Common myeloid progenitor, CD34-positive (primary cell): ENCODE measurements around the gene GPR39.

ENCODE experiments used
- CTCF ChIA-PET: fragments of 350-600 bp; sonication (Branson Sonifier 250); formaldehyde crosslinking; loops from one replicate; lab custom pipeline; 2021; ENCODE audit warnings: antibody characterized with exemption; lab: Charles Lee
- POLR2A ChIA-PET: fragments of 350-600 bp; sonication (Branson Sonifier 250); formaldehyde crosslinking; loops from one replicate; lab custom pipeline; 2021; ENCODE audit warnings: antibody characterized with exemption; lab: Charles Lee
- DNase-seq, 3 donors: peaks; one replicate each; pipeline versions ENCODE4 v3.0.0 to v3.0.0-alpha.2; 2013
- H3K27ac ChIP-seq, 2 experiments: 1 replicate in 1 of 2; 2 replicates in 1 of 2; pipeline ENCODE4 v1.7.0; 2013; ENCODE audit warnings: inconsistent platforms in 2 of 2, low read length in 2 of 2, mild to moderate bottlenecking in 2 of 2, low read depth in 1 of 2, moderate library complexity in 1 of 2; ENCODE audit not compliant: severe bottlenecking in 2 of 2, insufficient read depth in 1 of 2, poor library complexity in 1 of 2
- H3K27me3 ChIP-seq, 5 experiments: replicated peaks in 2 of 5; 1 replicate in 3 of 5; 2 replicates in 2 of 5; pipeline versions ENCODE4 v1.6.1 to v1.7.0; 2013; ENCODE audit warnings: low read length in 4 of 5, mild to moderate bottlenecking in 2 of 5, moderate library complexity in 2 of 5, inconsistent platforms in 1 of 5; ENCODE audit not compliant: insufficient read depth in 5 of 5, control insufficient read depth in 4 of 5
- H3K36me3 ChIP-seq, 4 experiments: 1 replicate in 2 of 4; 2 replicates in 2 of 4; pipeline versions ENCODE4 v1.6.1 to v1.7.0; 2013; ENCODE audit warnings: low read length in 3 of 4, control low read depth in 1 of 4, mild to moderate bottlenecking in 1 of 4; ENCODE audit not compliant: control insufficient read depth in 4 of 4, insufficient read depth in 4 of 4
- H3K4me1 ChIP-seq, 4 experiments: 1 replicate in 3 of 4; 2 replicates in 1 of 4; pipeline versions ENCODE4 v1.6.1 to v1.7.1; 2013; ENCODE audit warnings: low read length in 3 of 4, mild to moderate bottlenecking in 3 of 4, control low read depth in 1 of 4, inconsistent platforms in 1 of 4, moderate library complexity in 1 of 4; ENCODE audit not compliant: control insufficient read depth in 4 of 4, insufficient read depth in 4 of 4; ENCODE audit errors: control extremely low read depth in 1 of 4
- H3K4me3 ChIP-seq, 7 experiments: 1 replicate in 4 of 7; 2 replicates in 3 of 7; pipeline versions ENCODE4 v1.5.1 to v1.7.0; 2013; ENCODE audit warnings: mild to moderate bottlenecking in 7 of 7, low read length in 6 of 7, moderate library complexity in 6 of 7, inconsistent platforms in 2 of 7, low read depth in 2 of 7, control low read depth in 1 of 7; ENCODE audit not compliant: insufficient read depth in 4 of 7, control insufficient read depth in 1 of 7; ENCODE audit errors: extremely low read depth in 1 of 7
- H3K9me3 ChIP-seq, 5 experiments: 1 replicate in 4 of 5; 2 replicates in 1 of 5; pipeline versions ENCODE4 v1.6.1 to v1.7.1; 2013; ENCODE audit warnings: low read length in 4 of 5, mild to moderate bottlenecking in 2 of 5, inconsistent platforms in 1 of 5, low read depth in 1 of 5, moderate library complexity in 1 of 5; ENCODE audit not compliant: control insufficient read depth in 4 of 5, insufficient read depth in 2 of 5; ENCODE audit errors: control extremely low read depth in 1 of 5
- WGBS: methylation state at CpG from one replicate; pipeline ENCODE4 v1.1.5; 2013; ENCODE audit not compliant: insufficient coverage; 5-methylcytosine and 5-hydroxymethylcytosine counted together

The GPR39 gene

DNA sequence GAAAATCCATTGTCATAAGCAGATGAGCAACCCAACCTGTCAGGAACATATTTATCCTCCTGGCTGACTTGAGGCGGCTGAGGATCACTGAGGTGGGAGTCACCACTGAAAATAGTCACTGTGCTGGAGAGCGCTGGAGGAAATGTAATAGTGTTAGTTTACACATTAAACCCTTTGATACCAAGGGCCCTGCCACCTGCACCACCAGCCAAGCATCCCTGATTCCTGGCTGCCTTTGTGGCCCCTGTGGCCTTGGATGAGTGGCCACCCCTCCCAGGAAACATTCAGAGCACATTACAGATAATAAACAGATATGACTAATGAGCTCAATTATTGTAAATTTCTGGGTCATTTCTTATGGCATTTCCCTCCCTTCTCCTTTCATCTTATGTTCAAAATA lies 147.5 kb downstream of the GPR39 start:
- H3K9me3 ChIP-seq: no peaks in the 10 kb centered on the region
- no peaks in the 10 kb centered on the region for H3K4me1 ChIP-seq
- H3K27ac ChIP-seq: no peak overlapping the region
- CTCF ChIA-PET: no interaction called here
- DNase-seq: no peak
- no peak overlapping the region for H3K4me3 ChIP-seq
- POLR2A ChIA-PET: no interaction called here
- peaks cover 0 to 2% (median 0%) of the 10 kb centered on the region in 5 experiments for H3K27me3 ChIP-seq
- no CpG with 5 or more reads among the region's 2 CpGs for WGBS
- H3K36me3 ChIP-seq: no peaks in the 10 kb centered on the region

DNA sequence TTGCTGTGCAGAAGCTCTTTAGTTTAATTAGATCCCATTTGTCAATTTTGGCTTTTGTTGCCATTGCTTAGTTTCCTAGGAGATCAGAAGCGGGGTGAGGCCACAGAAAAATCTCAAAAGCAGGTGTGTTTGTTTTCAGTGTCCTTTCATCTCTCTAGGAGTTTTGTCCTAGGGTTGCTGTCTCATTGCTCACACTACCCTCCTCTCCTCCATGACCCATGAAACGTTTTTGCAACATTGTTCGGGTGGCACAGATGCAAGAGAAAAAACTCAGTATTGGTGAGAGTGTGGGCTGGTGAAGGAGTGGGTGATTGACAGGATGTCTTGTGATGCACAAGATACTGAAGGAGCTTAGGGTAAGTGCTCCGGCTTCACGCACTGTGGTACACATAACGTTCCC lies 149.8 kb downstream of the GPR39 start:
- ChIA-PET CTCF (no interaction called here), POLR2A (no interaction called here)
- no peak overlapping the region for H3K4me3 ChIP-seq
- DNase-seq: no peak
- H3K36me3 ChIP-seq: no peaks in the 10 kb centered on the region
- no peaks in the 10 kb centered on the region for H3K9me3 ChIP-seq
- H3K4me1 ChIP-seq: no peaks in the 10 kb centered on the region
- no peak overlapping the region for H3K27ac ChIP-seq
- H3K27me3 ChIP-seq: no peaks in the 10 kb centered on the region
- 94% methylated on average over 6 of the region's 6 CpGs for WGBS

DNA sequence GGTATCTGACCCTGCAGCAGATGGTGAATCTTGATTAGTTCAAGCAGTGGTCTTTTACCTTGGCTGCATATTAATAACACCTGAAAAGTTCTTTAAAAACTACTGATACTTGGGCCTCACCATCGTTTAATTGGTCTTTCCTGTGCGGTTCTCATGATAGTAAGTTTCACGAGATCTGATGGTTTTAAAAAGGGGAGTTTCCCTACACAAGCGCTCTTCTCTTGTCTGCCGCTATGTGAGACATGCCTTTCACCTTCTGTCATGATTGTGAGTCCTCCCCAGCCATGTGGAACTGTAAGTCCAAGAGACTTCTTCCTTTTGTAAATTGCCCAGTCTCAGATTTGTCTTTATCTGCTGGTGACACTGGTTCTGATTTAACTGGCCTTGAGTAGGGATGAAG lies 151.1 kb downstream of the GPR39 start:
- ChIA-PET CTCF (no interaction called here), POLR2A (no interaction called here)
- no peaks in the 10 kb centered on the region for H3K9me3 ChIP-seq
- no peaks in the 10 kb centered on the region for H3K4me1 ChIP-seq
- no peak overlapping the region for H3K27ac ChIP-seq
- H3K4me3 ChIP-seq: no peak overlapping the region
- no peak for DNase-seq
- 100% methylated on average over 5 of the region's 5 CpGs for WGBS
- no peaks in the 10 kb centered on the region for H3K36me3 ChIP-seq
- H3K27me3 ChIP-seq: peaks cover 0 to 2% (median 0%) of the 10 kb centered on the region in 5 experiments

DNA sequence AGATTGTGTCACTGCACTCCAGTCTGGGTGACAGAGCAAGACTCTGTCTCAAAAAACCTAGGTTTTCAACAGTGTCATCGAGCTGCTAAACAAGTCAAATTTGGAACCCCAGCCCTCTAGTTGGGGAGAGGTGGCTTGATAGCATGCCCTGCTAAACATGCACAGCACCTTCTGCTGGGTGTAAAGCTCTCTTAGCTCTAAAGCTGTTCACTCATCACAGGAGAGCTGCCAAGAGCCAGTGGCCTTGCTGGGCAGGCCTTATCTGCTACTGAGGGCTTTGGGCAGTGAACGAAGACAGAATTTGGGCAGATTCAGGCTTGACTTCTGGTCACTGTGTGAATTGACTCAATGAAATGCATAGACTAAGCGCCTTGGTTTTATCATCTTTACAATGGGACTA lies 152.1 kb downstream of the GPR39 start:
- Histone ChIP-seq H3K4me3 (no peak overlapping the region), H3K27ac (no peak overlapping the region), H3K4me1 (no peaks in the 10 kb centered on the region), H3K36me3 (no peaks in the 10 kb centered on the region), H3K27me3 (peaks cover 0 to 2% (median 0%) of the 10 kb centered on the region in 5 experiments), H3K9me3 (no peaks in the 10 kb centered on the region)
- POLR2A ChIA-PET: no interaction called here
- no peak for DNase-seq
- WGBS: 97% methylated on average over 3 of the region's 3 CpGs
- CTCF ChIA-PET: no interaction called here

DNA sequence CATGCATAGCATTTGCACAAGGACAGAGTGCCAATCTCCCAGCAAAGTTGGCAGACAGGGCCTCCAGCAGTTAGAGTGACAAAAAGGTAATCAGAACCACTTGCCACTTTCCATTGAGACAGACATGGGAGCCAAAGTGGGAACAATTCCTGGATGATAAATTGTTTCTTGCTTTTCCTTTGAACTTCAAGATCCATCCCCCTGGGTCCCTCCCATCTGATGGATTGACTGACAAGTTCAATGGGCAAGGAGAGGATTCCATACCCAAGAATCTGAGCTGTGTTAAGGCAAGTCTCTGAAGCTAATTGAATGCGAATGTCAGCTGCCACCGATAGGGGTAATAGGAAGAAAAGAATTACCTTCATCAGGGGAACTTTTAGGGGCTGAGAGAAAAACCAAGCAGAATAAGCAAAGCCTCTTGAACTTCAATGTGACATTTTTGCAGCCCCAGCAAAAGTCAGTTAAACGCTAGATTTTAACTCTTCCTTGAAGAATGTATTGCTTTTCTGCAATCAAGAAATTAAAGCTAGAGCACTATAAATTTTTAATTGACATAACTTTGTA lies 156.9 kb downstream of the GPR39 start:
- POLR2A ChIA-PET: interaction anchor here (0.6 kb wide), 1 partner anchor 69 kb away, joined by 3 read pairs; no protein-coding TSS in a partner anchor
- H3K4me1 ChIP-seq: no peaks in the 10 kb centered on the region
- WGBS: 80% methylated on average over 2 of the region's 3 CpGs
- no peaks in the 10 kb centered on the region for H3K9me3 ChIP-seq
- DNase-seq: no peak
- no peaks in the 10 kb centered on the region for H3K36me3 ChIP-seq
- no peak overlapping the region for H3K4me3 ChIP-seq
- no peak overlapping the region for H3K27ac ChIP-seq
- peaks cover 0 to 2% (median 0%) of the 10 kb centered on the region in 5 experiments for H3K27me3 ChIP-seq
- CTCF ChIA-PET: no interaction called here

DNA sequence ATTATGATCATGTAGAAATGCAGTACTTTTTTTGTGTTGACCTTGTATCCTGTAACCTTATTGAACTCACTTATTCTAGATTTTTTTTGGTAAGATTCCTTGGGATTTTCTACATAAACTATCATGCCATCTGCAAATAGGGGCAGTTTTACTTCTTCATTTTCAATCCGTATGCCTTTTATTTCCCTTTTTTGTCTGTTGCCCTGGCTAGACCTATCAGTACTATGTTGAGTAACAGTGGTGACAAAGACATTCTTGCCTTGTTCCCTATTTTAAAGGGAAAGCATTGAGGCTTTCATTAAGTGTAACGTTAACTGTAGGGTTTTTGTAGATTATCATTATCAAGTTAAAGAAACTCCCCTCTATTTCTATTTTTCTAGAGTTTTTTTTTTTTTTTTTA lies 161.1 kb downstream of the GPR39 start:
- POLR2A ChIA-PET: no interaction called here
- no CpG with 5 or more reads among the region's 2 CpGs for WGBS
- no peaks in the 10 kb centered on the region for H3K36me3 ChIP-seq
- no peaks in the 10 kb centered on the region for H3K27me3 ChIP-seq
- peak; percentile 1 to 47 (median 46) for DNase-seq
- H3K9me3 ChIP-seq: no peaks in the 10 kb centered on the region
- no peak overlapping the region for H3K27ac ChIP-seq
- no peaks in the 10 kb centered on the region for H3K4me1 ChIP-seq
- CTCF ChIA-PET: no interaction called here
- no peak overlapping the region for H3K4me3 ChIP-seq

DNA sequence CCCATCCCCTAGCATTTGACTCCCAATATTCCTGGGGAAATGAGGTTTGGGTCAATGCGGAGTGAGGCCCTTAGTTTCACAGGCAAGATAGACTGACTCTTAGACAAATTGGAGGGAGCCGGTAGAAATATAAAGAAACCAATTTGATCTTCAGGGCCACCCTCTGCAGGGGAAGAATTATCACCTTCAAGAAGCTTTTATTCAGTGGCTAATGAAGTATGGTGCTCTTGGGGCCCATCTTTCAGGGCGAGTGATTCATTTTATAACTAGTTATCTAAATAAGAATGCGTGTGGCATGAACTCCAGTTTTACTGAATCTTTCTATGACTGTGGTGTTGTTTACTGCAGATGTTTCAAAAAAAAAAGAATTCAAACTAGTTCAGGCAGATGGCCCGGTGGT lies 165.0 kb downstream of the GPR39 start:
- WGBS: 86% methylated on average over 1 of the region's 5 CpGs
- H3K4me3 ChIP-seq: no peak overlapping the region
- ChIA-PET POLR2A (no interaction called here), CTCF (no interaction called here)
- no peaks in the 10 kb centered on the region for H3K36me3 ChIP-seq
- H3K27me3 ChIP-seq: peaks cover 0 to 1% (median 0%) of the 10 kb centered on the region in 5 experiments
- H3K27ac ChIP-seq: no peak overlapping the region
- no peak for DNase-seq
- H3K9me3 ChIP-seq: no peaks in the 10 kb centered on the region
- H3K4me1 ChIP-seq: no peaks in the 10 kb centered on the region
